HG03280 (cell line): ENCODE measurements around the gene RALBP1.

Experiments used
- ATAC-seq: cut with Tn5 transposase; IDR thresholded peaks from one replicate; pipeline ENCODE4 v1.9.1; 2021; ENCODE audit warnings: mild to moderate bottlenecking, moderate library complexity; ENCODE audit not compliant: unreplicated experiment

RALBP1 gene

DNA sequence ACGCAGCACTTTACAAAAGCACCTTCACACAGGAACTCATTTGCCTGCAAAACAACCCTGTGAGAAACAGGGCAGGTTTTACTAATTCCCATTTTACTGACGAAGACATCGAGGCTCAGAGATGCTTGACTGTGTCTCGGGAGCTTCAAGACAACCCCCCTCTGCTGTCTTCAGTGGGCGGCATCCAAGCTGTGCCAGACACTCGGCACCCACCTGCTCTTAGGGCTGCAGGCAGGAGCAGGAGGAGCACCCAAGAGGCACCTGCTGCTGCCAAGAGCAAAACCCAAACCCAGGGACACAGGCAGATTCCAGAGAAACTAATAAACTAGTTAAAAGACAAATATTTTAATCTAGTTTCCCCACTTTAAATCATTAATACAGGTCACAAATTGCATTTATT lies 71.2 kb downstream of the RALBP1 start:
- ATAC-seq = no peak

DNA sequence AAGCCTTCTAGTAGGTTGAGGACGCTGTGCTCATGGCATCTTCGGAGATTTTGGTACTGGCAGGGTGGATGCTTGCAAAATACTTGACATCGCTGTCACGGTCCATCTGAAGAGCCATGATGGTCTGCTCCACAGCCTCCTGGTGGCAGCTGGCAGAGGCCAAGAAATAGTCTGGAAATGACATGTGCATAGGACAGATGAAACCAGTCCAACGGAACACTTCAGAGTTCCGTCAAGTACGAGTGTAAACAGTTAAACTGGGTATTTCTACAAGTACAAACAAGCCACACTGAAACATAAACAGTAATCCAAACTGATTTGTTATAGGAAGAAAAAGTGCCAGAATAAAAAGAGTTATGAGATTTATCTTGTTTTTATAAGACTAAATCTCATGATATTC lies 72.5 kb downstream of the RALBP1 start:
- ATAC-seq = no peak

- ATAC-seq = no peak
These were observed 74.1 kb downstream of the RALBP1 start for GRCh38 chr18:9549405-9549804.

- ATAC-seq = no peak
These were observed 75.1 kb downstream of the RALBP1 start for GRCh38 chr18:9550429-9550828.

DNA sequence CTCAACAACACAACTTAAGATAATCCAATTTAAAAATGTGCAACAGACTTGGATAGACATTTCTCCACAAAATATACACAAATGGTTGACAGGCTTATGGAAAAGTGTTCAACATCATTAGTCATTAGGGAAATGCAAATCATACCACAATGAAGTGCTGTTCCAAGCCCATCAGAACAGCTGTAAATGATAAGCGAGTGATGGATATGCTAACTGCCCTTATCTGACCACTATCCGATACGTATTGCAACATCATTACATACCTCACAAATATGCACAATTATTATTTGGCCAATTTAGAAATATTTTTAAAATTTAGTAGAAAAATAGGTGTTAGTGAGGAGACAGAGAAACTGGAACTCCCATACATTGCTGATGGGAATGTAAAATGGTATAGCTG lies 76.9 kb downstream of the RALBP1 start:
- no peak for ATAC-seq

- ATAC-seq = no peak
These were observed 77.3 kb downstream of the RALBP1 start for GRCh38 chr18:9552616-9553015.

- ATAC-seq = no peak
These were observed 82.1 kb downstream of the RALBP1 start for GRCh38 chr18:9557250-9557943.

GRCh38 chr18:9558387-9559064 lies 83.2 kb downstream of the RALBP1 start:
- no peak for ATAC-seq

DNA sequence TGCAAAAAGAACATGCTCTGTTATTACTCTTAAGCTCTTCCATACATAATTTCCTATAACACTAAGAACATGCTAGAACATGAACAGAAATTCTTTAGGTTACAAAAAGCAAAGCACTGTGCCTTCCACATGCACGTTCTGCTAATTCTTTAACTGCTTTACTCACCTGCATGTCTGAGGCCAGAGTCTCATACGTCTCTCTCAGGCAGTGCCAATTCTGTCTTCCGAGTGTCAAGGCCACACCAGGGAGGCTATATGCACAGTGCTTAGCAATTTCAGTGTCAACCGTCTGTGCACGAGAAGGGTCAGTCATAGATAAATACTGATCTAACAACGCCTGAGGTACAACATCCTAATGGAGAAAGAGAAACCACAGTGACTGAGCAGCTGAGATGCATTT lies 83.9 kb downstream of the RALBP1 start:
- ATAC-seq = no peak

DNA sequence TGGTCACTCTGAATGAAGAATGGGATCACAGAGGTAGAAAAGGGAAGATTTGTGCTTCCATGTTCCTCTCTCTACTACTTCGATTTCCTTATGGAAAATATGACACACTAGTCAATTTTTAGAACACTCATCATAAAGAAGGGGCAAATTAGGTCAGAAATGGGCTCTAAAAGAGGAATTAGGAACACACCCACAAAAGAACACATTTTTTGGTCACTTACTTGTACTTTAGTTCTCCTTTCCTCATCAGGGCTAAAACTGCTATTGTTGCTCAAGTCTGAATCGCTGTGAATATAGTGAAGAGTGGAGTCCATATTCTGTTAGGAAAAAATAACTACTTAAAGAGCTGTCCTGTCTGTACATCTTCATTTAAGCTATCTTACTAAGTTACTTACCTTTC lies 86.4 kb downstream of the RALBP1 start:
- ATAC-seq = no peak

GRCh38 chr18:9562584-9562983 lies 87.3 kb downstream of the RALBP1 start:
- ATAC-seq = no peak

GRCh38 chr18:9563331-9563730 lies 88.0 kb downstream of the RALBP1 start:
- ATAC-seq = no peak

GRCh38 chr18:9565407-9565806 lies 90.1 kb downstream of the RALBP1 start:
- no peak for ATAC-seq

DNA sequence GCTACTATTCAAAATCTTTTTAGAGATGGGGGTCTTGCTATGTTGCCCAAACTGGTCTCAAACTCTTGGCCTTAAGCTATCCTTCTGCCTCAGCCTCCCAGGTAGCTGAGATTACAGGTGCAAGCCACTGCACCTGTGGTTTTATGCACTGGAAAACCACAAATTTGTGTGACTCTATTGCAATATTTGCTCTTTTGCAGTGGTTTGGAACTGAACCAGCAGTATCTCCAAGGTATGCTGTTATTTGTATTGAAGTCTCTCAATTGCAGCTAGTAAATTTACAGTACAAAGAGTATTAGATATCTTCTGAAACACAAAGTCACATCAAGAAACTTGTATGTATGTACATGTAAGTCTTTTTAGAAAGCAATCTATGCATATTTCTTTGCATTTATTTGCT lies 92.9 kb downstream of the RALBP1 start:
- ATAC-seq = no peak

GRCh38 chr18:9569178-9569577 lies 93.9 kb downstream of the RALBP1 start:
- ATAC-seq = no peak

GRCh38 chr18:9570255-9570654 lies 94.9 kb downstream of the RALBP1 start:
- no peak for ATAC-seq

DNA sequence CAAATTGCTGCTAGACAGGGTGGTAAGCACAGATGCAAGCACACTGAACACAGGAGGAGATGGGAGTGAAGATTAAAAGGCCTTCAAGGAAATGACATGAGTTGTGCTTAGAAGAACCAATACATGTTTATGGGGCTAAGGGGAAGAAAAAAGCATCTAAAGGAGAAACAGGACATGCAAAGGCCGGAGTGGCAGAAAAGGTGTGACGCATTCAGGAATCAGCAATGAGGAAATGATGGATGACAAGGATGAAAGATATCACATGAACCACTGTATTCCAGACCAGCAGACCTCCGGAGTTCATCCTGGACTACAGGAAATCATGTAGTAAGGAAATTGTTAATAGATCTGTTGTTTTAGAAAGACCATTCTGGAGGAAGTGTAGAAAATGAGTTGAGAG lies 96.2 kb downstream of the RALBP1 start:
- ATAC-seq = no peak

DNA sequence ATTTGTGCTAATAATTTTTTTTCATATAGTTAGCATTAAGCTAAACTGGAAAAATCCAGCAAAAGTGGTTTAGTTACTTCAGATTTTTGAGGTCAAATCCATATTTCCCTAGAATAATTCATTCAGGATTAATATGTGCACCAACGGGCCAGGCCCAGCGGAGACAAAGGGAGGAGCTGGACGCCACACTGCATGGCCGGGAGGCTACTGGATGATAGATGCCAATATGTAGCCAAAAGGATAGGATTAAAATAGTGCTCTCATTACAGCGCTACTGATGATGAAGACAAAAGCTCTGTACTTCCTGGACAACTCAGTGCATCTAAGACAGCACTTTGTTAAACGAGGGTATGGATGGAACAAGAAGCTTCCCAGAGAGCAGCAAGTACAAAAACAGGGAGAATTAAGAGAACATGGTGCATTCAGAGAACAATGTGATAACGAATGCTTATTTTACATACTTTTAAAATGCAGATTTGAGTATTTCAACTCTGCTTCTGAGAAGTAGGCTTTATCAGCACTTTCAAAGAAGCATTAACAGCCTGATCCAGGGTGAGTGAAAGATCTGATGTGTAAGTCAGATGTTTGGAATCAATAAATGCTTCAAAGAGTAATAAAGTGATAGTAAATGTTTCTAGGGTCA lies 99.3 kb downstream of the RALBP1 start:
- no peak for ATAC-seq

DNA sequence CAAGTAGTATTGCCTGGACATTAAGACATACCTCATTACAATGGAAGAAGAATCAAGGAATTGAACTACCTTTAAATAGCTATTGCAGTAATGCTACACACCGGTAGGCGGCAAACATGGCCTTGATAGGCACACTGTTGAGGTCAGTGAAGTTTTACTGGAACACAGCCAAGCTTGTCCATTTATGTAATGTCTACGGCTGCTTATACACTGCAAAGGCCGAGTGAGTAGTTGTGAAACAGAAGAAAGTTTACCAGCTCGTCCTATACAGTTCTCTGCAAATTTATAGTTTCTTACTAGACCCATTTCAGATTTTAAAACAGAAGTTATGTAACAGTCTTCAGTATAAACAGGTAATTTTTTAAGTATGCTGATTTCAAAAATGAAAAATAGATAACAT lies 100.2 kb downstream of the RALBP1 start:
- ATAC-seq = peak; percentile 51

- no peak for ATAC-seq
These were observed 102.0 kb downstream of the RALBP1 start for GRCh38 chr18:9577361-9577760.

GRCh38 chr18:9578306-9578705 lies 103.0 kb downstream of the RALBP1 start:
- no peak for ATAC-seq

DNA sequence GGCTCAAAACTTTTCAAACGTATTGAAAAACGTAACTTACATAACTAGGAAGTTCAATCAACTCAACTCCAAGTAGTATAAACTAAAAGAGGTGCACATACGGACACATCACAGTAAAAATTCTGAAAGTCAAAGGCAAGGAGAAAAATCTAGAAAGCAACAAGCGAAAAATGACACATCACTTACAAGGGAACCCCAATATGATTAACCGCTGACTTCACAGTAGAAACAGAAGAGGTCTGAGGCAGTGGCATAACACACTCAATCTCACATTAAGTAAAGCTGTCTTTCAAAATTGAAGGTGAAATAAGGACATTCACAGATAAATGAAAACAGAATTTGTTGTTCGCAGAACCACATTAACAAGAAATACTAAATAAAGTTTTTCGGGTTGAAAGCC lies 106.4 kb downstream of the RALBP1 start:
- no peak for ATAC-seq
